HUES6 (cell line): ENCODE data around the gene WHAMM.

ENCODE experiments used
- H3K27ac ChIP-seq: 2 replicates; pipeline ENCODE4 v1.7.0; 2013; ENCODE audit warnings: low read depth, mild to moderate bottlenecking, low read length, inconsistent platforms
- H3K27me3 ChIP-seq: 2 replicates; pipeline ENCODE4 v1.6.1; 2013; ENCODE audit warnings: low read length; ENCODE audit not compliant: control insufficient read depth, insufficient read depth
- H3K36me3 ChIP-seq: 2 replicates; pipeline ENCODE4 v1.6.1; 2013; ENCODE audit warnings: low read length; ENCODE audit not compliant: control insufficient read depth, insufficient read depth
- H3K4me1 ChIP-seq: 2 replicates; pipeline ENCODE4 v1.6.1; 2013; ENCODE audit warnings: low read length; ENCODE audit not compliant: control insufficient read depth, insufficient read depth
- H3K4me3 ChIP-seq: 2 replicates; pipeline ENCODE4 v1.5.1; 2013; ENCODE audit warnings: low read depth, low read length
- H3K9ac ChIP-seq: one replicate; pipeline ENCODE4 v1.6.1; 2013; ENCODE audit warnings: mild to moderate bottlenecking, low read length
- H3K9me3 ChIP-seq: 2 replicates; pipeline ENCODE4 v1.6.1; 2013; ENCODE audit warnings: low read depth, low read length; ENCODE audit not compliant: control insufficient read depth, insufficient read depth

Gene WHAMM

GRCh38 chr15:82870727-82871320 lies 61.4 kb downstream of the WHAMM start:
- Histone ChIP-seq H3K4me3 (no peak overlapping the region), H3K9me3 (no peaks in the 10 kb centered on the region)

GRCh38 chr15:82871358-82871757 lies 61.9 kb downstream of the WHAMM start:
- Histone ChIP-seq H3K4me1 (peaks cover 6% of the 10 kb centered on the region), H3K4me3 (no peak overlapping the region), H3K27ac (no peak overlapping the region), H3K27me3 (no peaks in the 10 kb centered on the region), H3K9ac (no peak overlapping the region), H3K9me3 (no peaks in the 10 kb centered on the region), H3K36me3 (no peaks in the 10 kb centered on the region)

More at GRCh38 chr15:82870727-82871320, 61.4 kb downstream of the WHAMM start:
- H3K27ac ChIP-seq, result no peak overlapping the region
- H3K4me1 ChIP-seq, result peaks cover 6% of the 10 kb centered on the region
- no peaks in the 10 kb centered on the region for H3K36me3 ChIP-seq
- no peak overlapping the region for H3K9ac ChIP-seq
- no peaks in the 10 kb centered on the region for H3K27me3 ChIP-seq

- Histone ChIP-seq H3K27me3 (no peaks in the 10 kb centered on the region), H3K9me3 (no peaks in the 10 kb centered on the region), H3K9ac (no peak overlapping the region), H3K27ac (no peak overlapping the region), H3K4me1 (peaks cover 6% of the 10 kb centered on the region), H3K4me3 (no peak overlapping the region), H3K36me3 (no peaks in the 10 kb centered on the region)
Measured at GRCh38 chr15:82871832-82872484, 62.5 kb downstream of the WHAMM start.

- no peak overlapping the region for H3K9ac ChIP-seq
Measured at GRCh38 chr15:82873000-82873680, 63.7 kb downstream of the WHAMM start.

GRCh38 chr15:82874267-82874666 lies 64.8 kb downstream of the WHAMM start:
- no peaks in the 10 kb centered on the region for H3K9me3 ChIP-seq
- no peak overlapping the region for H3K27ac ChIP-seq
- H3K27me3 ChIP-seq, result no peaks in the 10 kb centered on the region
- no peak overlapping the region for H3K4me3 ChIP-seq
- no peaks in the 10 kb centered on the region; the same call in 1 of the 2 replicates for H3K4me1 ChIP-seq
- H3K9ac ChIP-seq, result no peak overlapping the region
- H3K36me3 ChIP-seq, result no peaks in the 10 kb centered on the region

More at GRCh38 chr15:82873000-82873680, 63.7 kb downstream of the WHAMM start:
- no peaks in the 10 kb centered on the region for H3K36me3 ChIP-seq
- no peaks in the 10 kb centered on the region; the same call in 1 of the 2 replicates for H3K4me1 ChIP-seq
- H3K27me3 ChIP-seq, result no peaks in the 10 kb centered on the region
- no peaks in the 10 kb centered on the region for H3K9me3 ChIP-seq
- no peak overlapping the region for H3K4me3 ChIP-seq
- H3K27ac ChIP-seq, result no peak overlapping the region

GRCh38 chr15:82874961-82875360 lies 65.5 kb downstream of the WHAMM start:
- no peaks in the 10 kb centered on the region for H3K27me3 ChIP-seq
- no peak overlapping the region for H3K27ac ChIP-seq
- H3K4me3 ChIP-seq, result no peak overlapping the region
- no peaks in the 10 kb centered on the region; the same call in 1 of the 2 replicates for H3K4me1 ChIP-seq
- no peaks in the 10 kb centered on the region for H3K9me3 ChIP-seq
- no peaks in the 10 kb centered on the region for H3K36me3 ChIP-seq
- H3K9ac ChIP-seq, result no peak overlapping the region

- no peak overlapping the region for H3K4me3 ChIP-seq
- no peak overlapping the region for H3K9ac ChIP-seq
- H3K4me1 ChIP-seq, result no peaks in the 10 kb centered on the region; the same call in 1 of the 2 replicates
- no peaks in the 10 kb centered on the region for H3K36me3 ChIP-seq
- no peaks in the 10 kb centered on the region for H3K27me3 ChIP-seq
- H3K27ac ChIP-seq, result no peak overlapping the region
- H3K9me3 ChIP-seq, result no peaks in the 10 kb centered on the region
Measured at GRCh38 chr15:82875411-82876003, 66.1 kb downstream of the WHAMM start.

GRCh38 chr15:82877825-82878224 lies 68.4 kb downstream of the WHAMM start:
- no peaks in the 10 kb centered on the region; the same call in 1 of the 2 replicates for H3K4me1 ChIP-seq
- no peak overlapping the region for H3K27ac ChIP-seq
- no peak overlapping the region for H3K9ac ChIP-seq
- no peaks in the 10 kb centered on the region for H3K9me3 ChIP-seq
- no peaks in the 10 kb centered on the region for H3K27me3 ChIP-seq
- H3K36me3 ChIP-seq, result no peaks in the 10 kb centered on the region
- no peak overlapping the region for H3K4me3 ChIP-seq

GRCh38 chr15:82878325-82878724 lies 68.9 kb downstream of the WHAMM start:
- no peaks in the 10 kb centered on the region for H3K27me3 ChIP-seq
- H3K36me3 ChIP-seq, result no peaks in the 10 kb centered on the region
- no peak overlapping the region for H3K27ac ChIP-seq
- H3K9ac ChIP-seq, result no peak overlapping the region
- H3K4me1 ChIP-seq, result no peaks in the 10 kb centered on the region; the same call in 1 of the 2 replicates
- no peaks in the 10 kb centered on the region for H3K9me3 ChIP-seq
- no peak overlapping the region for H3K4me3 ChIP-seq

- Histone ChIP-seq H3K36me3 (no peaks in the 10 kb centered on the region), H3K27ac (no peak overlapping the region), H3K4me3 (no peak overlapping the region), H3K27me3 (no peaks in the 10 kb centered on the region), H3K9me3 (no peaks in the 10 kb centered on the region), H3K9ac (no peak overlapping the region), H3K4me1 (no peaks in the 10 kb centered on the region; the same call in 1 of the 2 replicates)
Measured at GRCh38 chr15:82880704-82881103, 71.3 kb downstream of the WHAMM start.

GRCh38 chr15:82881747-82882146 lies 72.3 kb downstream of the WHAMM start:
- Histone ChIP-seq H3K27me3 (no peaks in the 10 kb centered on the region), H3K4me1 (no peaks in the 10 kb centered on the region; the same call in 1 of the 2 replicates), H3K36me3 (no peaks in the 10 kb centered on the region), H3K9ac (no peak overlapping the region), H3K4me3 (no peak overlapping the region), H3K27ac (no peak overlapping the region), H3K9me3 (no peaks in the 10 kb centered on the region)
